ENCODE data around the gene TNP2.

The TNP2 gene

DNA sequence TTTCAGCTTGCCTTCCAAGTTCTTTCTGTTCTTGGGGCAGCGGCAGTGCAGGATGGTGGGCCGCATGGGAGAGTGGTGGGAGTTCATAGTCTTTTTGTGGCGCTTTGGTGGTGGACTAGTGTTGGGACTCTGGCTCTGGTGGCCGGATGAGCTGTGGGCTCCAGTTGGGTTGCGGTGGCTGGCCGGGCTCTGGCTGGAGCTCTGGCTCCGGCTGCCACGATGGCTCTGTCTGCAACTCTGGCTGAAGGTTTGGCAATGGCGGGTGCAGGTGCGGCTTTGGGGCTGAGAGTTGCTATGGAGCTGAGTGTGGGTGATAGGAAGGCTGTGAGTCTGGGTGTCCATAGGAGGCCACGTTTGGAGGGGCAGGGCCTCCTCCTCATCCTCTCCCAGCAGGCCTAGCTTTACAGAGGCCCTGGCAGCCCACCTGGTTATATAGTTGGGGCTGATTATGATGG lies at the start of gene TNP2:
TSS of gene TNP2 (minus strand) at position 405 of the 455 bp plus-strand sequence. CDS start at position 342, 63 bp downstream.
- TF ChIP-seq, protein P1, sequence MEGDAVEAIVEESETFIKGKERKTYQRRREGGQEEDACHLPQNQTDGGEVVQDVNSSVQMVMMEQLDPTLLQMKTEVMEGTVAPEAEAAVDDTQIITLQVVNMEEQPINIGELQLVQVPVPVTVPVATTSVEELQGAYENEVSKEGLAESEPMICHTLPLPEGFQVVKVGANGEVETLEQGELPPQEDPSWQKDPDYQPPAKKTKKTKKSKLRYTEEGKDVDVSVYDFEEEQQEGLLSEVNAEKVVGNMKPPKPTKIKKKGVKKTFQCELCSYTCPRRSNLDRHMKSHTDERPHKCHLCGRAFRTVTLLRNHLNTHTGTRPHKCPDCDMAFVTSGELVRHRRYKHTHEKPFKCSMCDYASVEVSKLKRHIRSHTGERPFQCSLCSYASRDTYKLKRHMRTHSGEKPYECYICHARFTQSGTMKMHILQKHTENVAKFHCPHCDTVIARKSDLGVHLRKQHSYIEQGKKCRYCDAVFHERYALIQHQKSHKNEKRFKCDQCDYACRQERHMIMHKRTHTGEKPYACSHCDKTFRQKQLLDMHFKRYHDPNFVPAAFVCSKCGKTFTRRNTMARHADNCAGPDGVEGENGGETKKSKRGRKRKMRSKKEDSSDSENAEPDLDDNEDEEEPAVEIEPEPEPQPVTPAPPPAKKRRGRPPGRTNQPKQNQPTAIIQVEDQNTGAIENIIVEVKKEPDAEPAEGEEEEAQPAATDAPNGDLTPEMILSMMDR (IDR thresholded peaks at IDR 0.05; ENCODE audit: control extremely low read depth, extremely low read depth, low read depth, missing control alignments): no peak
- no peak for DNase-seq (ENCODE audit: extremely low spot score)
- ChIA-PET POLR2A (interaction anchor here (1.4 kb wide), 1 partner anchor 14 kb away, joined by 7 read pairs; the partner anchor contains the start of gene SOCS1), CTCF (interaction anchor here (0.7 to 4.6 kb wide), 6 partner anchors 8 to 305 kb away, joined by 3 to 39 read pairs (median 4); partner anchors contain the start of gene SOCS1)

DNA sequence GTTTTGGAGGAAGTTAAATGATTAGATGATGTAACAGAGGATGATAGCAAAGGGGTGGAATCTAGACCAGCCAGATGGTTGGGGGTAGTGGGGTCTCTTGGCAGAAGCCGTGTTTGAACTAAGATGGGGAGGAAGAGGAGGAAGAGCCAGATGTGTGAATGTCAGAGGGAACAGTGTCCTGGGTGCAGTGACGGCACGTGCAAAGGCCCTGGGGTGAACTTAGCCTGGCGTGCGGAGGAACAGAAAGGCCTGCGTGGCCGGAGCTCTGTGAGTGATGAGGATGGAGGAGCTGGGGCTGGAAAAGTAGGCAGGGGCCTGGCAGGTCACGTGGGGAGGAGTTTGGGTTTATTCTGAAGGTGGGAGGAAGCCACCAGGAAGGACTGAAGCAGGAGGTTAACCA lies 49.7 kb upstream of the TNP2 start:
- ChIA-PET CTCF (interaction anchor here (1.1 to 1.4 kb wide), 5 partner anchors 13 to 64 kb away, joined by 3 to 4 read pairs (median 3); partner anchors contain the start of gene SOCS1), POLR2A (interaction anchor here (0.7 to 1.4 kb wide), 2 partner anchors 137 to 213 kb away, joined by 3 read pairs; no protein-coding TSS in a partner anchor)
- TF ChIP-seq, protein P1 (IDR thresholded peaks at IDR 0.05; ENCODE audit: control extremely low read depth, extremely low read depth, low read depth, missing control alignments): no peak
- no peak for DNase-seq (ENCODE audit: extremely low spot score)

DNA sequence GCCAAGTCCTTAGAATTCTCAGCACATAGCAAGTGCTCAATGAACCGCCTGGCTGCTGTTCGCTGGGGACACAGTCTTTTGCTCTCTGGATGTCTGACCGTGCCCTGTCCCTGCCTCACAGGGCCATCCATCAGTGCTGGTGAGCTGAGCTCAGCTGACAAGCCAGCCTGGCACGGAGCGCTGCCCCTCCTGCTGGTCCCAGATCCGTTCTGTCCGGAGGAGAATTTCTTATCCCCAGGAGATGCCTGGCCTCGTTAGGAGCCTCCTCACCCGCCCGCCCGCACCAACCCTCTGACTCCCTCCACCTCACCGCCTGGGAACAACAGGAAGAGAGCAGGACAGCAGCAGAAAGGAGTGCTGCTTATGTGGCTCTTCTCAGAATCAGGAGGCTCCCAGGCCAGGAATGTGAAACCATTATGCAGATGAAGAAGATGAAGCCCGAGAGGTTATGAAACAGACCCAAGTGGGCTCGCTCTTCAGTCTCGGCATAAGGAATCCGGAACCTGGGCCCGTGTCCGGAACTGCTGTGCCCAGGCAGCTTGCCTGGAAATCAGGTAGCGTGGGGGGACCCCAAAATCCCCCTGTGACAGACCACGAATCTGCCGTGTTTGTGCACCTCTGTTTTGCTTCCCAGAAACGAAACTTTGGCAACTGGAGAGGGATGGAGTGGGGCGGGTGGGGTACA lies 47.3 kb upstream of the TNP2 start:
- ChIA-PET POLR2A (interaction anchor here (0.7 kb wide), 1 partner anchor 231 kb away, joined by 3 read pairs; no protein-coding TSS in a partner anchor), CTCF (no interaction called here)
- DNase-seq (ENCODE audit: extremely low spot score): no peak
- TF ChIP-seq, protein P1 (IDR thresholded peaks at IDR 0.05; ENCODE audit: control extremely low read depth, extremely low read depth, low read depth, missing control alignments): no peak

DNA sequence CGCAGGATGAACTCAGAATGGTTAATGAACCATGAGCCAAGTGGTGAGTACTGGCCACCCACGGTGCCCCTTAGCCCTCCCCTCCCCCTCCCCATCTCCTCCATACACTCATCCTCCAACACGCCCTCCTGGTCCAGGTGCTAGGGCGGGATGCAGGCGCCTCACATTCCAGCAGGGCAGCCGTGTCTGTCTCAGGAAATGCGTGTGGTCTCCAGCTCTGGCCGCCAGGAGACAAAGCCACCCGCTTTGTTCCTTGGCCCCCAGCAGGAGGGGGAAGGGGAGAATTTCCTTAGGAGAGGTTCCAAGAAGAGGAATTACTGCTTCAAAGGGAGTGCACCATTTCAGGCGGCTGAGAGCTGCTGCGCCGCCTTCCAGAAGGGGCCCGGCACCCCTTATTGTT lies 46.4 kb upstream of the TNP2 start:
- ChIA-PET POLR2A (interaction anchor here (0.7 kb wide), 1 partner anchor 112 kb away, joined by 5 read pairs; no protein-coding TSS in a partner anchor), CTCF (no interaction called here)
- no peak for DNase-seq (ENCODE audit: extremely low spot score)
- TF ChIP-seq, protein P1 (IDR thresholded peaks at IDR 0.05; ENCODE audit: control extremely low read depth, extremely low read depth, low read depth, missing control alignments): no peak

DNA sequence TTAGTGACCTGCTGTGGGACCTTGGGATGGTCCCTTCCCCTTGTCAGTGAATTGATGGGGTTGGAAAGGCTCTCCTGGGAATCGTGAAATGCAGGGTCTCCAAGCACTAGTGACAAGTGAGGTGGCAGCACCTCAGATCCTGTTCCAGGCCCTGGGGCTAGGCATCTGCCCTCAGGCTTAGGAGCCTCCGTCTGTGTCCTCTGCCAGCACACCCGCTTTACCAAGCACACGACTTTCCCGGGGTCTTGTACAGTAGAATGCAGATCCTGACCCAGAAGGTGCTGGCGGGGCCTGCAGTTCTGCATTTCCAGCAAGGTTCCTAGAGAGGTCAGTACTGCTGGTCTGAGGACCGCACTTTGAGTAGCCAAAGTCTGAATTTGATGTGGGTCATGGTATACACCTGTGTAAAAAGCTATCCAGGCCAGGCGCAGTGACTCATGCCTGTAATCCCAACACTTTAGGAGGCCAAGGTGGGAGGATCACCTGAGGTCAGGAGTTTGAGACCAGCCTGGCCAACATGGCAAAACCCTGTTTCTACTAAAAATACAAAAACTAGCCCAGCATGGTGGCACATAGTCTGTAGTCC lies 45.3 kb upstream of the TNP2 start:
- TF ChIP-seq, protein P1 (IDR thresholded peaks at IDR 0.05; ENCODE audit: control extremely low read depth, extremely low read depth, low read depth, missing control alignments): no peak
- ChIA-PET CTCF (no interaction called here), POLR2A (no interaction called here)
- DNase-seq (ENCODE audit: extremely low spot score): no peak

DNA sequence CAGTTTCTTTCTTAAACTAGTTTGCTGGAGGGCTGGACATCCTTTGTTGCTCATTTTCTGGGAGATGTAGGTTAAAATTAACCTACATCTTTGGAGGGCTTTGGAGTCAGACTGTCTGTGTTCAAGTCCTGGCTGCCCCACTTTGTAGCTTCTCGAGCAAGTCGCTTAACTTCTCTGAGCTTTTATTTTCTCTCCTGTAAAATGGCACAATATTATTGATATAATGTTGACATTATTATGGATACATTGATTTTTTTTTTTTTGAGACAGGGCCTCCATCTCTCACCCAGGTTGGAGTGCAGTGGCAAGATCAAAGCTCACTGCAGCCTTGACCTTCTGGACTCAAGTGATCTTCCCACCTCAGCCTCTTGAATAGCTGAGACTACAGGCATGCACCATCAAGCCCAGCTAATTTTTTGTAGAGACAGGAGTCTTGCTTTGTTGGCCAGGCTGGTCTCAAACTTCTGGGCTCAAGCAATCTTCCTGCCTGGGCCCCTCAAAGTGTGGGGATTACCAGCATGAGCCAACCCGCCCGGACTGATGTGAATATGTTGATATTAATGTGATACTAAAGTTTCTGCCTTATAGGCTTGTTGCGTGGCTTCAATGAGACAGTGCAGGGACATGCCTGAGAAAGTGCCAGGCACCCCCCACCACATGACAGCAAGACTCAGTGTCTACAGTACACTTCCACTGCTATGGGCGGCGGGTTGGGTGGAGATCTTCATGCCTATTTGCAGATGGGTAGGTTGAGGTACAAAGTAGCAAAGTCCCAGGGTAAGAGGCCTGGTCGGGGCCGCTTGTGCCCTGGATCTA lies 44.6 kb upstream of the TNP2 start:
- DNase-seq (ENCODE audit: extremely low spot score): no peak
- CTCF ChIA-PET: interaction anchor here (6.0 kb wide), 1 partner anchor 57 kb away, joined by 48 read pairs; the partner anchor contains the start of gene SOCS1

More for the DNA sequence above, 44.6 kb upstream of the TNP2 start:
- POLR2A ChIA-PET: interaction anchor here (7.1 kb wide), 1 partner anchor 59 kb away, joined by 52 read pairs; the partner anchor contains the start of gene SOCS1
- TF ChIP-seq, protein P1 (IDR thresholded peaks at IDR 0.05; ENCODE audit: control extremely low read depth, extremely low read depth, low read depth, missing control alignments): no peak

Data from GM10248 (cell line).